ENCODE measurements around the gene NAA80. TPM values are rescaled to one million over a fixed set of nuclear protein-coding genes. Genes with fewer than 3 reads are reported as not detected.

NAA80 gene
- total RNA-seq, 1 donor from 2014 or later, result 12.5 TPM

DNA sequence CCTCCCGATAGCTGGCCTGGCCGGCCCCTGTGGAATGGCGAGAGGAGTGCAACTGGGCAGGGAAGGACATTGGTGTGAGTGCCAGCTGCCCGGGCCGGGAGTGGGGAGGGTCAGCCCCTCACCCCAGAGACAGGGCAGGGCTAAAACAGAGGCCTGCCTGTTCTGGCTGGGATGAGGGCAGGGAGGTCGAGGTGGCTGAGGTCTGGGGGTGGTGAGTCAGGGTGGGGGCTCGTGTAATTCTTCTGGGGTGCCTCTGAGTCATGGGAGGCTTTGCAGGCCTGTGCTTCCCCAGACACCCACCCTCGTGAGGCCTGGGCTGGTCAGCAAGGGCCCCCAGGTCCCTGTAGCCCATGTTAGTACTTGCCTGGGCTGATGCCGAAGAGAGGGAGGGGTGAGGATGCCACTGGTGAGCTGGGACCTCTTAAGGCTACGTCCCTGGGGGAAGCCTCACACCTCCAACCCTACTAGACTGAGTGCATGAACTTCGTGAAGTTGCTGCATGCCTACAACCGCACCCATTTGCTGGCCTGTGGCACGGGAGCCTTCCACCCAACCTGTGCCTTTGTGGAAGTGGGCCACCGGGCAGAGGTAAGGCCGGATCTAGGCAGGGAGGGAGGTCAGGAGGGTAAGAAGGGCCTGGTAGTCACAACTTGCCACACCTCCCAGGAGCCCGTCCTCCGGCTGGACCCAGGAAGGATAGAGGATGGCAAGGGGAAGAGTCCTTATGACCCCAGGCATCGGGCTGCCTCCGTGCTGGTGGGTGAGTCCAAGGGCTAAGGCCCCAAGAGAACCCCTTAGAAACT is 28.6 kb downstream of the NAA80 start:
- peaks cover 44% of the 10 kb centered on the region for H3K4me1 ChIP-seq
- no peaks in the 10 kb centered on the region for H3K36me3 ChIP-seq
- no peaks in the 10 kb centered on the region for H3K9me3 ChIP-seq
- ATAC-seq, result no peak
- DNase-seq, result no peak
- intact Hi-C loops (cut with DNase I), result loop anchor here (5.0 kb wide), 2 partner anchors 43 to 78 kb away; partner anchors contain the start of gene GNAT1
- peaks cover 7% of the 10 kb centered on the region for H3K27me3 ChIP-seq
- peak overlapping the region; percentile 55 for H3K4me3 ChIP-seq
- peak overlapping the region; percentile 90 for H3K27ac ChIP-seq
- TF ChIP-seq CTCF (IDR thresholded peaks at IDR 0.05), result no peak

DNA sequence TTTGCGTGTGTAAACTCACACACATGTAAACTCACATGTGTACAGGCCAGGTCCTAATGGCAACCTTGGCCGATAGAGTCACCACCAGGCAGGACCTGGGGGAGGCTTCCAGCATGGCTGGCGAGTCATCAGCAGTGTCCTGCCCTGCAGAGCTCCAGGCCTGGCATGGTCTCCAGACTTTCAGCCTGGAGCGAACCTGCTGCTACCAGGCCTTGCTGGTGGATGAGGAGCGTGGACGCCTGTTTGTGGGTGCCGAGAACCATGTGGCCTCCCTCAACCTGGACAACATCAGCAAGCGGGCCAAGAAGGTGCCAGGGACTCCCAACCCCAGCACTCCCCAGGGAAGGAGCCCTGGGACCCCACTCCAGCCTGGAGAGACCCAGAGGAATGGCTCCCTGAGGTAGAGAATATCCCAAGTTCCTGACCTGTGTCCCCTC is 29.2 kb downstream of the NAA80 start:
- DNase-seq, result no peak
- intact Hi-C loops (cut with DNase I), result loop anchor here (5.0 kb wide), 2 partner anchors 43 to 78 kb away; partner anchors contain the start of gene GNAT1

DNA sequence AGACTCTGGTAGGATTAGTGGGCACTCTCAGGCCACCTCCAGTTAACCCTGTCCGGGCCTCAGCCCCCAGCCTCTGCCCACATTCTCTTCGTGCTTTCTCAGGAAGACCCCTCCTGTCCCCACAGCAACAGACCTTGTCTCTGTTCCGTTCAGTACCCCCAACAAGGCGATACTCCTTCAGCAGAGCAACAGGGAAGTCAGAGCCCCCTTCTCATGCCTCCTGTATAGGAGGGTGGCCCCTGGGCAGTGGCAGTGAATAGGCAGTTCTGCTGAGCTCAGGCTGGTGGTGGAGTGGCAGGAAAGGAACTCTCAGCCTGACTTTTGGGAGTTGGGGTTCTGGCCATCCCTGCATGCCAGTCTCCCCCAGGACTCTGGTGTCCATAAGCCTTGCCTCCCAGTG is 29.7 kb downstream of the NAA80 start:
- H3K4me1 ChIP-seq, result peaks cover 52% of the 10 kb centered on the region
- no peaks in the 10 kb centered on the region for H3K9me3 ChIP-seq
- H3K36me3 ChIP-seq, result no peaks in the 10 kb centered on the region
- peak overlapping the region; percentile 55 for H3K4me3 ChIP-seq
- no peak for ATAC-seq
- peak overlapping the region; percentile 90 for H3K27ac ChIP-seq
- intact Hi-C loops (cut with DNase I), result no loop called here
- no peak for TF ChIP-seq CTCF (IDR thresholded peaks at IDR 0.05)
- peaks cover under 1% of the 10 kb centered on the region for H3K27me3 ChIP-seq
- DNase-seq, result no peak

More for the DNA sequence above, 29.2 kb downstream of the NAA80 start:
- H3K4me3 ChIP-seq, result peak overlapping the region; percentile 55
- no peak for ATAC-seq
- no peaks in the 10 kb centered on the region for H3K36me3 ChIP-seq
- peaks cover 51% of the 10 kb centered on the region for H3K4me1 ChIP-seq
- TF ChIP-seq CTCF (IDR thresholded peaks at IDR 0.05), result no peak
- H3K27me3 ChIP-seq, result peaks cover 6% of the 10 kb centered on the region
- peak overlapping the region; percentile 90 for H3K27ac ChIP-seq
- H3K9me3 ChIP-seq, result no peaks in the 10 kb centered on the region

GRCh38 chr3:50268703-50269451 is 30.3 kb downstream of the NAA80 start, which contains the start of gene SEMA3B:
SEMA3B (plus strand) TSS chr3:50269147; CDS start chr3:50269241, 94 bp downstream.
- H3K27me3 ChIP-seq, result no peaks in the 10 kb centered on the region
- TF ChIP-seq CTCF (IDR thresholded peaks at IDR 0.05), result no peak
- H3K4me3 ChIP-seq, result peak within 1 kb of the TSS; percentile 55
- peak within 1 kb of the TSS; percentile 90 for H3K27ac ChIP-seq
- no peaks in the 10 kb centered on the region for H3K36me3 ChIP-seq
- intact Hi-C loops (cut with DNase I), result no loop called here
- ATAC-seq (peak; percentile 55), DNase-seq (peak; percentile 89)
- H3K4me1 ChIP-seq, result peaks cover 53% of the 10 kb centered on the region
- no peaks in the 10 kb centered on the region for H3K9me3 ChIP-seq

DNA sequence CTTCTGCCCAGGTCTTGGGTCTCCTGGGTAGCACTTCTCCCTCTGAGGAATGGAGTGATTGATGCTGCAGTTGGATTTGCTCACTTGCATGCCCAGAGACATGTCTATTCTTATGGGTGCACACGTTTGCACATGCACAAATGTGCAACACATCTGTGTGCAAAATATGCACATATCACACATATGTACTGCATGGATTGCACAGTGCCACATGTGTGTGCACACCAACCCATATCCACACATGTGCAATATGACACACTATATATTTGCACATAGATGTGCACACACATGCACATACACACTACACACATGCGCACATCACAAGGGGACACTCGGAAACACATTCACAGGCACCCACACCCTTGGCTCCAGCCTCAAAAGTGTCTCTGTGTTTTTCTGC is 30.9 kb downstream of the NAA80 start:
- TF ChIP-seq CTCF (IDR thresholded peaks at IDR 0.05), result no peak

More for the DNA sequence above, 30.9 kb downstream of the NAA80 start:
- ATAC-seq, result no peak
- Histone ChIP-seq H3K27ac (peak overlapping the region; percentile 90), H3K27me3 (no peaks in the 10 kb centered on the region), H3K36me3 (no peaks in the 10 kb centered on the region), H3K9me3 (no peaks in the 10 kb centered on the region), H3K4me1 (peaks cover 53% of the 10 kb centered on the region), H3K4me3 (peak overlapping the region; percentile 55)
- no peak for DNase-seq
- intact Hi-C loops (cut with DNase I), result no loop called here

Measured in upper lobe of right lung (tissue), 1 donor.